Smooth muscle cell of the brain vasculature (primary cell): ENCODE data around the gene DUSP1.
"Not testable (repeated sequence)": the region's sequence is repeated elsewhere in the genome, so short reads cannot be mapped to it uniquely, and the experiment has no call there.

Experiments
- DNase-seq: peaks from one replicate; pipeline ENCODE4 v3.0.0-alpha.2; 2012; ENCODE audit warnings: low read depth, low spot score

Gene DUSP1

GRCh38 chr5:172797771-172798191 lies 26.8 kb upstream of the DUSP1 start:
- no peak for DNase-seq

GRCh38 chr5:172796306-172796705 lies 25.3 kb upstream of the DUSP1 start:
- no peak for DNase-seq

- DNase-seq: peak; percentile 86
Measured at GRCh38 chr5:172795318-172795977, 24.5 kb upstream of the DUSP1 start.

GRCh38 chr5:172793577-172794488 lies 22.8 kb upstream of the DUSP1 start:
- no peak for DNase-seq

GRCh38 chr5:172792701-172793570 lies 21.9 kb upstream of the DUSP1 start:
- DNase-seq: no peak

- no peak for DNase-seq
Measured at GRCh38 chr5:172791726-172792445, 20.9 kb upstream of the DUSP1 start.

- no peak for DNase-seq
Measured at GRCh38 chr5:172791286-172791685, 20.3 kb upstream of the DUSP1 start.

- DNase-seq: no peak
Measured at GRCh38 chr5:172790496-172790889, 19.5 kb upstream of the DUSP1 start.

GRCh38 chr5:172789687-172790495 lies 18.9 kb upstream of the DUSP1 start:
- no peak for DNase-seq

GRCh38 chr5:172788771-172789686 lies 18.0 kb upstream of the DUSP1 start:
- no peak for DNase-seq

GRCh38 chr5:172787538-172787937 lies 16.5 kb upstream of the DUSP1 start:
- DNase-seq: not testable (repeated sequence)

GRCh38 chr5:172786736-172787462 lies 15.9 kb upstream of the DUSP1 start:
- DNase-seq: no peak

- no peak for DNase-seq
Measured at GRCh38 chr5:172785429-172786088, 14.6 kb upstream of the DUSP1 start.

GRCh38 chr5:172784162-172784561 lies 13.2 kb upstream of the DUSP1 start:
- not testable (repeated sequence) for DNase-seq

- not testable (repeated sequence) for DNase-seq
Measured at GRCh38 chr5:172783319-172783718, 12.3 kb upstream of the DUSP1 start.

- DNase-seq: no peak
Measured at GRCh38 chr5:172782169-172783039, 11.4 kb upstream of the DUSP1 start.

- DNase-seq: no peak
Measured at GRCh38 chr5:172779691-172780341, 8.8 kb upstream of the DUSP1 start.
